ENCODE data around the gene BBS2. TPM values are rescaled to one million over a fixed set of nuclear protein-coding genes. Genes with fewer than 3 reads are reported as not detected.

The BBS2 gene
- total and polyA plus RNA-seq, 2 of the 4 experiments (the other 2 are of a cell fraction) = 18.6 to 32.3 TPM

DNA sequence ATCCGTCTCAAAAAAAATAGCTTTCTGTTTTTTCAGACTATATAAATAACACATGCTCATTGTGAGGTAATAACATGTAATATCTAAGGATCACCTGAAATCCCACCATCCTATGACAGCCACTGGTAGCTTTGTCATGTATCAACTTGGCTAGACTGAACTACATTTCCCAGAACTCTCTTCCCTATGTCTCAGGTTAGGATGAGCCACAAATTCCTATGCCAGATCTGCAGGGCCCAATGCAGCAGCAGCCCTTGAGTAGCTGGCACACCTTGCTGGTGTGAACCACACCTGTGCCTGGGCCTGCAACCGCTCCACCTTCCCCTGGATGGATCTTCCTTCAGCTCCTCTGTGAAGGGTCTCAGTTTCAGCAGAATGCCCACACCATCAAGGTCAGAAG is 40.4 kb downstream of the BBS2 start:
- H3K9me1 ChIP-seq (ENCODE audit: insufficient read depth, low read length) = no peaks in the 10 kb centered on the region
- no peak overlapping the region for H2AK9ac ChIP-seq (replicated peaks; ENCODE audit: low read depth, low read length, poor library complexity)
- H2BK120ac ChIP-seq (ENCODE audit: low read depth, low read length) = no peak overlapping the region
- TF ChIP-seq, protein P1, sequence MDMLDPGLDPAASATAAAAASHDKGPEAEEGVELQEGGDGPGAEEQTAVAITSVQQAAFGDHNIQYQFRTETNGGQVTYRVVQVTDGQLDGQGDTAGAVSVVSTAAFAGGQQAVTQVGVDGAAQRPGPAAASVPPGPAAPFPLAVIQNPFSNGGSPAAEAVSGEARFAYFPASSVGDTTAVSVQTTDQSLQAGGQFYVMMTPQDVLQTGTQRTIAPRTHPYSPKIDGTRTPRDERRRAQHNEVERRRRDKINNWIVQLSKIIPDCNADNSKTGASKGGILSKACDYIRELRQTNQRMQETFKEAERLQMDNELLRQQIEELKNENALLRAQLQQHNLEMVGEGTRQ (IDR thresholded peaks at IDR 0.05; ENCODE audit: low read depth, low read length) = no peak
- TF ChIP-seq BHLHE40 (IDR thresholded peaks at IDR 0.05; ENCODE audit: low read depth, low read length) (no peak), RAD21 (IDR thresholded peaks at IDR 0.05; ENCODE audit: low read length) (no peak), CHD1 (IDR thresholded peaks at IDR 0.05; ENCODE audit: low read depth, low read length) (no peak), SMC3 (IDR thresholded peaks at IDR 0.05; ENCODE audit: low read depth, low read length) (no peak), RCOR1 (IDR thresholded peaks at IDR 0.05; ENCODE audit: insufficient replicate concordance, low read length) (no peak), MXI1 (IDR thresholded peaks at IDR 0.05; ENCODE audit: borderline replicate concordance, low read depth, low read length) (no peak)
- TF ChIP-seq, protein P2, sequence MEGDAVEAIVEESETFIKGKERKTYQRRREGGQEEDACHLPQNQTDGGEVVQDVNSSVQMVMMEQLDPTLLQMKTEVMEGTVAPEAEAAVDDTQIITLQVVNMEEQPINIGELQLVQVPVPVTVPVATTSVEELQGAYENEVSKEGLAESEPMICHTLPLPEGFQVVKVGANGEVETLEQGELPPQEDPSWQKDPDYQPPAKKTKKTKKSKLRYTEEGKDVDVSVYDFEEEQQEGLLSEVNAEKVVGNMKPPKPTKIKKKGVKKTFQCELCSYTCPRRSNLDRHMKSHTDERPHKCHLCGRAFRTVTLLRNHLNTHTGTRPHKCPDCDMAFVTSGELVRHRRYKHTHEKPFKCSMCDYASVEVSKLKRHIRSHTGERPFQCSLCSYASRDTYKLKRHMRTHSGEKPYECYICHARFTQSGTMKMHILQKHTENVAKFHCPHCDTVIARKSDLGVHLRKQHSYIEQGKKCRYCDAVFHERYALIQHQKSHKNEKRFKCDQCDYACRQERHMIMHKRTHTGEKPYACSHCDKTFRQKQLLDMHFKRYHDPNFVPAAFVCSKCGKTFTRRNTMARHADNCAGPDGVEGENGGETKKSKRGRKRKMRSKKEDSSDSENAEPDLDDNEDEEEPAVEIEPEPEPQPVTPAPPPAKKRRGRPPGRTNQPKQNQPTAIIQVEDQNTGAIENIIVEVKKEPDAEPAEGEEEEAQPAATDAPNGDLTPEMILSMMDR (conservative IDR thresholded peaks at IDR 0.05; ENCODE audit: low read depth, low read length) = no peak
- H3K9ac ChIP-seq (ENCODE audit: low read depth, low read length) = no peak overlapping the region
- H3K23ac ChIP-seq (ENCODE audit: low read depth, low read length) = no peak overlapping the region
- peaks cover 4 to 13% of the 10 kb centered on the region in 2 experiments; a peak in 3 of 4 replicates for H3K79me1 ChIP-seq (ENCODE audit: low read depth in 1 of 2, low read length in 2 of 2)
- no peak overlapping the region for H2AFZ ChIP-seq (replicated peaks; ENCODE audit: low read length, poor library complexity)
- H3K18ac ChIP-seq (ENCODE audit: low read depth, low read length) = no peak overlapping the region
- no peak overlapping the region for H3K14ac ChIP-seq (replicated peaks; ENCODE audit: low read depth, low read length)
- no peak overlapping the region for H2BK20ac ChIP-seq (ENCODE audit: low read depth, low read length)
- ATAC-seq (ENCODE audit: low read depth) = no peak
- H4K8ac ChIP-seq (ENCODE audit: low read depth in 2 of 2, low read length in 2 of 2) = no peak overlapping the region
- no peaks in the 10 kb centered on the region for H3K27me3 ChIP-seq (ENCODE audit: control insufficient read depth, insufficient read depth, low read length)
- no TSS peak for BruUV-seq (replicated peaks)
- no peak overlapping the region for H4K91ac ChIP-seq (ENCODE audit: insufficient read depth, low read depth, low read length)
- H4K5ac ChIP-seq (ENCODE audit: low read depth, low read length) = no peak overlapping the region
- dilution Hi-C loops (cut with HindIII; ENCODE audit: low sequenced_read_pairs, unreplicated experiment) = no loop called here
- no peak for DNase-seq
- ChIA-PET POLR2A (ENCODE audit: unreplicated experiment) (no interaction called here), CTCF (no interaction called here)
- no peaks in the 10 kb centered on the region for H4K20me1 ChIP-seq (ENCODE audit: insufficient read depth, low read length)
- H3K4me1 ChIP-seq (ENCODE audit: control insufficient read depth, insufficient read depth, low read length) = peaks cover 1% of the 10 kb centered on the region; the same call in 1 of the 2 replicates
- no peak overlapping the region for H3K27ac ChIP-seq (ENCODE audit: insufficient read depth, low read length)
- H2BK15ac ChIP-seq (ENCODE audit: low read depth, low read length) = no peak overlapping the region
- H3K4me2 ChIP-seq (ENCODE audit: low read depth, low read length) = no peak overlapping the region
- no peaks in the 10 kb centered on the region for H3K9me3 ChIP-seq (ENCODE audit: control insufficient read depth, insufficient read depth, low read length)
- WGBS, 2 experiments (ENCODE audit: extremely low coverage in 2 of 2, insufficient read length in 1 of 2) = 100% methylated on average over 1 of the region's 2 CpGs; no CpG with 5 or more reads in 1 of the 2 experiments
- H3K4me3 ChIP-seq (ENCODE audit: insufficient read depth, low read depth, low read length) = no peak overlapping the region
- H2AK5ac ChIP-seq (ENCODE audit: low read depth, low read length) = no peak overlapping the region
- intact Hi-C loops (cut with micrococcal nuclease) = no loop called here
- H3K36me3 ChIP-seq (ENCODE audit: control insufficient read depth, insufficient read depth, low read length) = peaks cover 30% of the 10 kb centered on the region
- in situ Hi-C loops (cut with MboI; ENCODE audit: low sequenced_read_pairs) = no loop called here
- H3K56ac ChIP-seq (ENCODE audit: extremely low read depth, insufficient read depth, low read length) = no peak overlapping the region
- H3K4ac ChIP-seq (ENCODE audit: low read depth, low read length) = no peak overlapping the region
- H2BK5ac ChIP-seq (ENCODE audit: low read depth, low read length, poor library complexity, severe bottlenecking) = no peak overlapping the region
